ENCODE measurements around the gene APBA3.

GRCh38 chr19:3719868-3720267 lies 41.6 kb downstream of the APBA3 start:
- TF ChIP-seq CTCF (optimal IDR thresholded peaks at IDR 0.05 in 1 of 3, IDR thresholded peaks at IDR 0.05 in 1 of 3, conservative IDR thresholded peaks at IDR 0.05 in 1 of 3; ENCODE audit: extremely low read depth in 1 of 3, insufficient read depth in 2 of 3, low read length in 3 of 3): no peak
- TF ChIP-seq EZH2 (IDR thresholded peaks at IDR 0.05; ENCODE audit: low read length): no peak
